ENCODE data around the gene SLC22A6.

The SLC22A6 gene

GRCh38 chr11:62984451-62984991 is at the start of gene SLC22A6:
Gene SLC22A6, minus strand, starts transcription at chr11:62984967. Its CDS starts 277 bp downstream, at chr11:62984690.
- Mint-ChIP-seq H3K4me1 (ENCODE audit: low read depth) (no peaks in the 10 kb centered on the region), H3K9me3 (no peaks in the 10 kb centered on the region), H3K27me3 (ENCODE audit: low read depth) (peaks cover 3% of the 10 kb centered on the region), H3K4me3 (no peak within 1 kb of the TSS), H3K36me3 (ENCODE audit: low read depth) (no peaks in the 10 kb centered on the region), H3K27ac (no peak within 1 kb of the TSS)
- DNase-seq (ENCODE audit: low spot score) = no peak

- H3K27me3 Mint-ChIP-seq (ENCODE audit: low read depth) = peaks cover 15% of the 10 kb centered on the region
- H3K36me3 Mint-ChIP-seq (ENCODE audit: low read depth) = no peaks in the 10 kb centered on the region
- H3K4me1 Mint-ChIP-seq (ENCODE audit: low read depth) = peaks cover 2% of the 10 kb centered on the region
- no peak overlapping the region for H3K27ac Mint-ChIP-seq
- H3K4me3 Mint-ChIP-seq = no peak overlapping the region
- DNase-seq (ENCODE audit: low spot score) = no peak
- no peaks in the 10 kb centered on the region for H3K9me3 Mint-ChIP-seq
These were observed 47.7 kb upstream of the SLC22A6 start for GRCh38 chr11:63032457-63032856.

- DNase-seq (ENCODE audit: low spot score) = peak; percentile 65
- H3K27me3 Mint-ChIP-seq (ENCODE audit: low read depth) = peaks cover 4% of the 10 kb centered on the region
- peaks cover 3% of the 10 kb centered on the region for H3K4me1 Mint-ChIP-seq (ENCODE audit: low read depth)
- no peak overlapping the region for H3K27ac Mint-ChIP-seq
- H3K36me3 Mint-ChIP-seq (ENCODE audit: low read depth) = no peaks in the 10 kb centered on the region
- H3K9me3 Mint-ChIP-seq = no peaks in the 10 kb centered on the region
- no peak overlapping the region for H3K4me3 Mint-ChIP-seq
These were observed 39.3 kb upstream of the SLC22A6 start for GRCh38 chr11:63023841-63024648.

GRCh38 chr11:63023222-63023814 is 38.6 kb upstream of the SLC22A6 start:
- H3K36me3 Mint-ChIP-seq (ENCODE audit: low read depth) = no peaks in the 10 kb centered on the region

GRCh38 chr11:63022441-63022840 is 37.7 kb upstream of the SLC22A6 start:
- no peak for DNase-seq (ENCODE audit: low spot score)
- Mint-ChIP-seq H3K36me3 (ENCODE audit: low read depth) (no peaks in the 10 kb centered on the region), H3K27ac (no peak overlapping the region), H3K4me1 (ENCODE audit: low read depth) (peaks cover 3% of the 10 kb centered on the region), H3K4me3 (no peak overlapping the region), H3K27me3 (ENCODE audit: low read depth) (peaks cover 5% of the 10 kb centered on the region), H3K9me3 (no peaks in the 10 kb centered on the region)

More at GRCh38 chr11:63023222-63023814, 38.6 kb upstream of the SLC22A6 start:
- peaks cover 7% of the 10 kb centered on the region for H3K27me3 Mint-ChIP-seq (ENCODE audit: low read depth)
- no peaks in the 10 kb centered on the region for H3K9me3 Mint-ChIP-seq
- no peak overlapping the region for H3K27ac Mint-ChIP-seq
- H3K4me1 Mint-ChIP-seq (ENCODE audit: low read depth) = peaks cover 3% of the 10 kb centered on the region
- no peak overlapping the region for H3K4me3 Mint-ChIP-seq
- DNase-seq (ENCODE audit: low spot score) = no peak

- Mint-ChIP-seq H3K27me3 (ENCODE audit: low read depth) (peaks cover 5% of the 10 kb centered on the region), H3K9me3 (no peaks in the 10 kb centered on the region), H3K4me3 (no peak overlapping the region), H3K27ac (no peak overlapping the region), H3K4me1 (ENCODE audit: low read depth) (peaks cover 3% of the 10 kb centered on the region), H3K36me3 (ENCODE audit: low read depth) (no peaks in the 10 kb centered on the region)
- DNase-seq (ENCODE audit: low spot score) = no peak
These were observed 36.0 kb upstream of the SLC22A6 start for GRCh38 chr11:63020671-63021291.

- Mint-ChIP-seq H3K9me3 (no peaks in the 10 kb centered on the region), H3K36me3 (ENCODE audit: low read depth) (no peaks in the 10 kb centered on the region), H3K4me3 (no peak overlapping the region), H3K27me3 (ENCODE audit: low read depth) (peaks cover 3% of the 10 kb centered on the region), H3K27ac (no peak overlapping the region), H3K4me1 (ENCODE audit: low read depth) (peaks cover 3% of the 10 kb centered on the region)
- no peak for DNase-seq (ENCODE audit: low spot score)
These were observed 34.7 kb upstream of the SLC22A6 start for GRCh38 chr11:63019506-63019905.

- H3K27ac Mint-ChIP-seq = no peak overlapping the region
- peaks cover 3% of the 10 kb centered on the region for H3K27me3 Mint-ChIP-seq (ENCODE audit: low read depth)
- DNase-seq (ENCODE audit: low spot score) = no peak
- H3K4me3 Mint-ChIP-seq = no peak overlapping the region
- no peaks in the 10 kb centered on the region for H3K4me1 Mint-ChIP-seq (ENCODE audit: low read depth)
- H3K36me3 Mint-ChIP-seq (ENCODE audit: low read depth) = no peaks in the 10 kb centered on the region
- H3K9me3 Mint-ChIP-seq = no peaks in the 10 kb centered on the region
These were observed 32.7 kb upstream of the SLC22A6 start for GRCh38 chr11:63017306-63017974.

GRCh38 chr11:63015521-63016215 is 30.9 kb upstream of the SLC22A6 start, which contains the start of gene SLC22A8:
Gene SLC22A8, minus strand, starts transcription at chr11:63015841. Its CDS starts 883 bp downstream, at chr11:63014958.
- Mint-ChIP-seq H3K27ac (no peak within 1 kb of the TSS), H3K4me3 (no peak within 1 kb of the TSS), H3K4me1 (ENCODE audit: low read depth) (no peaks in the 10 kb centered on the region), H3K9me3 (no peaks in the 10 kb centered on the region), H3K27me3 (ENCODE audit: low read depth) (peaks cover 3% of the 10 kb centered on the region), H3K36me3 (ENCODE audit: low read depth) (no peaks in the 10 kb centered on the region)
- DNase-seq (ENCODE audit: low spot score) = no peak

GRCh38 chr11:63014408-63015055 is 29.8 kb upstream of the SLC22A6 start:
- Mint-ChIP-seq H3K4me3 (no peak overlapping the region), H3K9me3 (no peaks in the 10 kb centered on the region), H3K27me3 (ENCODE audit: low read depth) (peaks cover 3% of the 10 kb centered on the region), H3K4me1 (ENCODE audit: low read depth) (no peaks in the 10 kb centered on the region), H3K36me3 (ENCODE audit: low read depth) (no peaks in the 10 kb centered on the region), H3K27ac (no peak overlapping the region)
- no peak for DNase-seq (ENCODE audit: low spot score)

- Mint-ChIP-seq H3K27me3 (ENCODE audit: low read depth) (no peaks in the 10 kb centered on the region), H3K4me1 (ENCODE audit: low read depth) (no peaks in the 10 kb centered on the region)
These were observed 28.1 kb upstream of the SLC22A6 start for GRCh38 chr11:63012839-63013238.

GRCh38 chr11:63012430-63012829 is 27.7 kb upstream of the SLC22A6 start:
- no peaks in the 10 kb centered on the region for H3K4me1 Mint-ChIP-seq (ENCODE audit: low read depth)
- no peaks in the 10 kb centered on the region for H3K27me3 Mint-ChIP-seq (ENCODE audit: low read depth)
- DNase-seq (ENCODE audit: low spot score) = no peak
- no peaks in the 10 kb centered on the region for H3K36me3 Mint-ChIP-seq (ENCODE audit: low read depth)
- no peak overlapping the region for H3K4me3 Mint-ChIP-seq
- no peaks in the 10 kb centered on the region for H3K9me3 Mint-ChIP-seq
- no peak overlapping the region for H3K27ac Mint-ChIP-seq

More at GRCh38 chr11:63012839-63013238, 28.1 kb upstream of the SLC22A6 start:
- Mint-ChIP-seq H3K27ac (no peak overlapping the region), H3K9me3 (no peaks in the 10 kb centered on the region), H3K36me3 (ENCODE audit: low read depth) (no peaks in the 10 kb centered on the region), H3K4me3 (no peak overlapping the region)
- DNase-seq (ENCODE audit: low spot score) = no peak

All from T-helper 2 cell treated with Interferon-gamma antibody and Interleukin-4, amounts not matched to agents 5 μg/mL and 100 μg/mL, for 36 hours (primary cell).